Measurements from ENCODE around the gene MCM9. TPM values are rescaled to one million over a fixed set of nuclear protein-coding genes. Genes with fewer than 3 reads are reported as not detected.

The MCM9 gene
- total RNA-seq, 6 experiments from 2014 or later, result 4.3 to 7.6 (median 6.9) TPM

DNA sequence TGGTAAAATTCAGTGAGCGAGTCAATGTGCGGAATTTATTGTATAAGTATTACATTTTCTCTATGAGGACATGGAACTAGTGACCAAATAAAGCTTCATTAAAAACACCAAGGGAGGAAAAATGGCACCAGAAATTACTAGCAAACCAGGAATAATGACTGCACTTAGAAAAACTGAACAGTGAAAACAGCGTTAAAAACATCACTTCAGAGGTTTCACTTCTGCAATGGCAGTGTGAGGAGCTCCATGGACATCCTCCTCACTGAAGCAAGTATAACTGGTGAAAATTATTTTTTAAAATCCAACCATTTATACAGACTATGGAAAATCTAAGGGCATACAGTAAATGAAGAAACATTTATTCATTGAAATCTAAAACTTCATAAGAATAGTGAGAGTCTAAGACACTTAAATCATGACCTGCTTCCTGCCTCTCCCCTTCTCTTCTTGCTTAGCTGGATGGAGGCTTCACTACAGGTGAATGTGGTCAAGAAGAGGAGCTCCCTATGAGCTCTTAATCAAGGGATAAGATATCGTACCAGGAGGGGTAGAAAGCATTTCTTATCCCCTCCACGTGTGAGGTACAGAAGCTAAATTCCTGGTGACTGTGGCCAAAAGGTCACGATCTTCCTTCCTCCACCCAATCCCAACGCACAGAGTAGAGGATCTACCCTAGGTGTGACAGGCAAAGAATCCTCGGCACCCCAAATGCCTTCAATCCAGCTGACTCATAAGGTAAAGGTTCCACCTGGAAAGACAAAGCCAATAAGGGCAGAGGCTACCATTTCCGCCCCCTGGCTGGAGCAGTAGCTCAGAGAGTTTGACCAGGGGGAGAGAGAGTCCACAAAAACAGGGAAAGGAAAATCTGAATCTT, 53.3 kb downstream of the MCM9 start:
- no peak for ATAC-seq
- TF ChIP-seq POLR2A (IDR thresholded peaks at IDR 0.05), result no peak
- TF ChIP-seq, protein P1, sequence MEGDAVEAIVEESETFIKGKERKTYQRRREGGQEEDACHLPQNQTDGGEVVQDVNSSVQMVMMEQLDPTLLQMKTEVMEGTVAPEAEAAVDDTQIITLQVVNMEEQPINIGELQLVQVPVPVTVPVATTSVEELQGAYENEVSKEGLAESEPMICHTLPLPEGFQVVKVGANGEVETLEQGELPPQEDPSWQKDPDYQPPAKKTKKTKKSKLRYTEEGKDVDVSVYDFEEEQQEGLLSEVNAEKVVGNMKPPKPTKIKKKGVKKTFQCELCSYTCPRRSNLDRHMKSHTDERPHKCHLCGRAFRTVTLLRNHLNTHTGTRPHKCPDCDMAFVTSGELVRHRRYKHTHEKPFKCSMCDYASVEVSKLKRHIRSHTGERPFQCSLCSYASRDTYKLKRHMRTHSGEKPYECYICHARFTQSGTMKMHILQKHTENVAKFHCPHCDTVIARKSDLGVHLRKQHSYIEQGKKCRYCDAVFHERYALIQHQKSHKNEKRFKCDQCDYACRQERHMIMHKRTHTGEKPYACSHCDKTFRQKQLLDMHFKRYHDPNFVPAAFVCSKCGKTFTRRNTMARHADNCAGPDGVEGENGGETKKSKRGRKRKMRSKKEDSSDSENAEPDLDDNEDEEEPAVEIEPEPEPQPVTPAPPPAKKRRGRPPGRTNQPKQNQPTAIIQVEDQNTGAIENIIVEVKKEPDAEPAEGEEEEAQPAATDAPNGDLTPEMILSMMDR (IDR thresholded peaks at IDR 0.05), result no peak
- intact Hi-C loops (cut with DNase I), result no loop called here
- Histone ChIP-seq H3K36me3 (no peaks in the 10 kb centered on the region), H3K27me3 (no peaks in the 10 kb centered on the region), H3K4me3 (no peak overlapping the region), H3K27ac (no peak overlapping the region), H3K9me3 (no peaks in the 10 kb centered on the region), H3K4me1 (no peaks in the 10 kb centered on the region)
- 88% methylated on average over 8 of the region's 9 CpGs for WGBS (ENCODE audit: insufficient coverage, low coverage, low lambda C conversion rate, missing lambda C conversion rate)
- DNase-seq, result no peak

GRCh38 chr6:118877806-118878205, 57.2 kb downstream of the MCM9 start:
- TF ChIP-seq POLR2A (IDR thresholded peaks at IDR 0.05), result no peak
- TF ChIP-seq, protein P1 (IDR thresholded peaks at IDR 0.05), result no peak
- Histone ChIP-seq H3K4me1 (no peaks in the 10 kb centered on the region), H3K36me3 (no peaks in the 10 kb centered on the region), H3K9me3 (no peaks in the 10 kb centered on the region), H3K4me3 (no peak overlapping the region), H3K27ac (no peak overlapping the region), H3K27me3 (no peaks in the 10 kb centered on the region)
- no peak for DNase-seq
- 100% methylated on average over 1 of the region's 2 CpGs for WGBS (ENCODE audit: insufficient coverage, low coverage, low lambda C conversion rate, missing lambda C conversion rate)
- no peak for ATAC-seq
- intact Hi-C loops (cut with DNase I), result no loop called here

- ATAC-seq (no peak), DNase-seq (no peak)
- no peaks in the 10 kb centered on the region for H3K36me3 ChIP-seq
- H3K4me1 ChIP-seq, result no peaks in the 10 kb centered on the region
- H3K27ac ChIP-seq, result no peak overlapping the region
- no peaks in the 10 kb centered on the region for H3K9me3 ChIP-seq
- no peaks in the 10 kb centered on the region for H3K27me3 ChIP-seq
- TF ChIP-seq POLR2A (IDR thresholded peaks at IDR 0.05), result no peak
- TF ChIP-seq, protein P1 (IDR thresholded peaks at IDR 0.05), result no peak
- intact Hi-C loops (cut with DNase I), result no loop called here
- no peak overlapping the region for H3K4me3 ChIP-seq
These were observed 58.1 kb downstream of the MCM9 start for GRCh38 chr6:118876814-118877213.

DNA sequence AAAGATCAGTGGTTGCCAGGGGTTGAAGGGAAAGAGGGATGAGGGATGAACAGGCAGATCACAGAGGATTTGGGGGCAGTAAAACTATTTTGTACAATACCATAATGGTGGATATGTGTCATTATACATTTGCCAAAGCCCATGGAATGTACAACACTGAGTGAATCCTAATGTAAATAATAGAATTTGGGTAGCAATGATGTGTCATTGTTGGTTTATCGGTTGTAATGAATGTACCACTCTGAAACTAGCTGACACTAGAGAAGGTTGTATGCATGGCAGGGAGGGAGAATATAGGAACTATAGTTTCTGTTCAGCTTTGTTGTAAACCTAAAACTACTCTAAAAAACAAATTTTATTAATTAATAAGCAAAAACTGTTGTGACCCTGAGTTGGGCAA, 58.8 kb downstream of the MCM9 start:
- DNase-seq, result no peak
- intact Hi-C loops (cut with DNase I), result no loop called here
- no peaks in the 10 kb centered on the region for H3K9me3 ChIP-seq
- H3K4me1 ChIP-seq, result no peaks in the 10 kb centered on the region
- TF ChIP-seq POLR2A (IDR thresholded peaks at IDR 0.05), result no peak
- TF ChIP-seq, protein P1 (IDR thresholded peaks at IDR 0.05), result no peak
- no peaks in the 10 kb centered on the region for H3K27me3 ChIP-seq
- no peak for ATAC-seq
- H3K4me3 ChIP-seq, result no peak overlapping the region
- no peaks in the 10 kb centered on the region for H3K36me3 ChIP-seq
- WGBS (ENCODE audit: insufficient coverage, low coverage, low lambda C conversion rate, missing lambda C conversion rate), result 100% methylated on average over 1 of the region's 1 CpG
- H3K27ac ChIP-seq, result no peak overlapping the region

All from right lobe of liver (tissue), 6 donors.